Measurements from ENCODE around the gene TEX47. TPM values are rescaled to one million over a fixed set of nuclear protein-coding genes. Genes with fewer than 3 reads are reported as not detected.

TEX47 gene
- total RNA-seq, 2 experiments from 2014 or later, result not detected

GRCh38 chr7:88775838-88776237 lies 19.7 kb downstream of the TEX47 start:
- Histone ChIP-seq H4K20me1 (ENCODE audit: insufficient read depth, low read length) (no peaks in the 10 kb centered on the region), H3K4me2 (ENCODE audit: low read length) (no peak overlapping the region), H3K9me3 (ENCODE audit: low read length) (no peaks in the 10 kb centered on the region), H3K4me3 (ENCODE audit: low read depth, low read length, poor library complexity, severe bottlenecking) (no peak overlapping the region), H3K4me1 (ENCODE audit: insufficient read depth, low read length, poor library complexity, severe bottlenecking) (no peaks in the 10 kb centered on the region), H3K79me2 (ENCODE audit: insufficient read depth, low read depth, low read length) (no peaks in the 10 kb centered on the region), H3K9me2 (ENCODE audit: insufficient read depth, low read length) (no peaks in the 10 kb centered on the region), H3K36me3 (ENCODE audit: insufficient read depth, low read length) (no peaks in the 10 kb centered on the region), H2AFZ (ENCODE audit: low read length) (no peak overlapping the region), H3K27ac (ENCODE audit: low read depth, low read length, poor library complexity, severe bottlenecking) (no peak overlapping the region)
- BruUV-seq (replicated peaks), result no TSS peak
- TF ChIP-seq EZH2phosphoT487 (IDR thresholded peaks at IDR 0.05; ENCODE audit: borderline replicate concordance, low read depth, low read length) (no peak), CTCF (conservative IDR thresholded peaks at IDR 0.05; ENCODE audit: low read length) (no peak)
- DNase-seq (ENCODE audit: low spot score), result no peak
- intact Hi-C loops (cut with micrococcal nuclease; ENCODE audit: unreplicated experiment), result no loop called here
- CTCF ChIA-PET (ENCODE audit: unreplicated experiment), result no interaction called here
- POLR2A ChIA-PET, result interaction anchor here (0.6 kb wide), 1 partner anchor 13 kb away, joined by 4 read pairs; no protein-coding TSS in a partner anchor

- no TSS peak for BruUV-seq (replicated peaks)
- H3K4me1 ChIP-seq (ENCODE audit: insufficient read depth, low read length, poor library complexity, severe bottlenecking), result no peaks in the 10 kb centered on the region
- ChIA-PET CTCF (ENCODE audit: unreplicated experiment) (no interaction called here), POLR2A (interaction anchor here (0.9 kb wide), 1 partner anchor 18 kb away, joined by 4 read pairs; no protein-coding TSS in a partner anchor)
- H2AFZ ChIP-seq (ENCODE audit: low read length), result no peak overlapping the region
- no peak for TF ChIP-seq EZH2phosphoT487 (IDR thresholded peaks at IDR 0.05; ENCODE audit: borderline replicate concordance, low read depth, low read length)
- TF ChIP-seq CTCF (conservative IDR thresholded peaks at IDR 0.05; ENCODE audit: low read length), result no peak
- intact Hi-C loops (cut with micrococcal nuclease; ENCODE audit: unreplicated experiment), result no loop called here
- H4K20me1 ChIP-seq (ENCODE audit: insufficient read depth, low read length), result no peaks in the 10 kb centered on the region
- H3K9me3 ChIP-seq (ENCODE audit: low read length), result no peaks in the 10 kb centered on the region
- H3K9me2 ChIP-seq (ENCODE audit: insufficient read depth, low read length), result no peaks in the 10 kb centered on the region
- no peak for DNase-seq (ENCODE audit: low spot score)
- no peaks in the 10 kb centered on the region for H3K79me2 ChIP-seq (ENCODE audit: insufficient read depth, low read depth, low read length)
- H3K4me3 ChIP-seq (ENCODE audit: low read depth, low read length, poor library complexity, severe bottlenecking), result no peak overlapping the region
- no peak overlapping the region for H3K27ac ChIP-seq (ENCODE audit: low read depth, low read length, poor library complexity, severe bottlenecking)
- no peak overlapping the region for H3K4me2 ChIP-seq (ENCODE audit: low read length)
- H3K36me3 ChIP-seq (ENCODE audit: insufficient read depth, low read length), result no peaks in the 10 kb centered on the region
Observed at GRCh38 chr7:88772776-88773175, 22.8 kb downstream of the TEX47 start.

GRCh38 chr7:88771417-88771816 lies 24.1 kb downstream of the TEX47 start:
- intact Hi-C loops (cut with micrococcal nuclease; ENCODE audit: unreplicated experiment), result no loop called here
- TF ChIP-seq EZH2phosphoT487 (IDR thresholded peaks at IDR 0.05; ENCODE audit: borderline replicate concordance, low read depth, low read length) (no peak), CTCF (conservative IDR thresholded peaks at IDR 0.05; ENCODE audit: low read length) (no peak)
- no peak overlapping the region for H2AFZ ChIP-seq (ENCODE audit: low read length)

More at GRCh38 chr7:88771417-88771816, 24.1 kb downstream of the TEX47 start:
- Histone ChIP-seq H3K9me2 (ENCODE audit: insufficient read depth, low read length) (no peaks in the 10 kb centered on the region), H3K36me3 (ENCODE audit: insufficient read depth, low read length) (no peaks in the 10 kb centered on the region), H4K20me1 (ENCODE audit: insufficient read depth, low read length) (no peaks in the 10 kb centered on the region), H3K9me3 (ENCODE audit: low read length) (no peaks in the 10 kb centered on the region), H3K79me2 (ENCODE audit: insufficient read depth, low read depth, low read length) (no peaks in the 10 kb centered on the region), H3K4me2 (ENCODE audit: low read length) (no peak overlapping the region), H3K4me3 (ENCODE audit: low read depth, low read length, poor library complexity, severe bottlenecking) (no peak overlapping the region), H3K4me1 (ENCODE audit: insufficient read depth, low read length, poor library complexity, severe bottlenecking) (no peaks in the 10 kb centered on the region), H3K27ac (ENCODE audit: low read depth, low read length, poor library complexity, severe bottlenecking) (no peak overlapping the region)
- DNase-seq (ENCODE audit: low spot score), result no peak
- POLR2A ChIA-PET, result interaction anchor here (1.4 kb wide), 1 partner anchor 13 kb away, joined by 4 read pairs; no protein-coding TSS in a partner anchor
- no TSS peak for BruUV-seq (replicated peaks)
- CTCF ChIA-PET (ENCODE audit: unreplicated experiment), result no interaction called here
